HepG2 (cell line): ENCODE measurements around the gene SEMA7A. TPM values are rescaled to one million over a fixed set of nuclear protein-coding genes. Genes with fewer than 3 reads are reported as not detected.
A peak's percentile ranks its signal among the peaks of the same experiment; 100 is the strongest.

ENCODE experiments used
- AFF4 ChIP-seq: sonication (generic); formaldehyde crosslinking; IDR thresholded peaks from 2 replicates; pipeline ENCODE4 v1.4.0; 2020; ENCODE audit warnings: missing genetic modification reagents
- ARID2 ChIP-seq: sonication (generic); formaldehyde crosslinking; IDR thresholded peaks from 2 replicates; pipeline ENCODE4 v1.8.1; 2022; ENCODE audit warnings: mild to moderate bottlenecking, missing genetic modification reagents, borderline replicate concordance
- ELF3 ChIP-seq: IDR thresholded peaks from 2 replicates; pipeline ENCODE4 v1.6.1; 2016; ENCODE audit warnings: missing genetic modification reagents, missing compliant biosample characterization
- GATA4 ChIP-seq: sonication (generic); IDR thresholded peaks from 2 replicates; pipeline ENCODE4 v1.6.1; 2016; ENCODE audit warnings: antibody characterized with exemption, low read depth, borderline replicate concordance
- KLF11 ChIP-seq: IDR thresholded peaks from 2 replicates; pipeline ENCODE4 v1.6.1; 2016; ENCODE audit warnings: missing compliant biosample characterization
- MTF2 ChIP-seq: sonication (generic); formaldehyde crosslinking; IDR thresholded peaks from 2 replicates; pipeline ENCODE4 v1.5.0; 2020; ENCODE audit warnings: missing genetic modification reagents, borderline replicate concordance
- NBN ChIP-seq: fragments of 450-650 bp; conservative IDR thresholded peaks from 2 replicates; pipeline ENCODE4 v1.6.1; 2017
- RNF2 ChIP-seq: fragments of 450-650 bp; conservative IDR thresholded peaks from 2 replicates; pipeline ENCODE4 v1.6.1; 2016; ENCODE audit warnings: low read depth
- SIX1 ChIP-seq: sonication (generic); formaldehyde crosslinking; IDR thresholded peaks from 2 replicates; pipeline ENCODE4 v1.4.0; 2020; ENCODE audit warnings: missing genetic modification reagents, borderline replicate concordance
- SMAD9 ChIP-seq: sonication (generic); formaldehyde crosslinking; IDR thresholded peaks from 2 replicates; pipeline ENCODE4 v1.5.1; 2020; ENCODE audit warnings: mild to moderate bottlenecking, missing genetic modification reagents
- SMARCE1 ChIP-seq: fragments of 450-650 bp; IDR thresholded peaks from 2 replicates; pipeline ENCODE4 v1.6.1; 2017; ENCODE audit warnings: borderline replicate concordance
- TGIF2 ChIP-seq: IDR thresholded peaks from 2 replicates; pipeline ENCODE4 v1.6.1; 2016; ENCODE audit warnings: control low read depth, missing compliant biosample characterization
- ZMYM4 ChIP-seq: sonication (generic); formaldehyde crosslinking; IDR thresholded peaks from 2 replicates; pipeline ENCODE4 v1.8.1; 2023; ENCODE audit warnings: mild to moderate bottlenecking, missing genetic modification reagents
- ZNF790 ChIP-seq: sonication (generic); formaldehyde crosslinking; IDR thresholded peaks from 2 replicates; pipeline ENCODE4 v1.8.0; 2022; ENCODE audit warnings: missing genetic modification reagents, mild to moderate bottlenecking, borderline replicate concordance
- polyA plus RNA-seq, 8 experiments: library from polyadenylated mRNA; depleted of rRNA in 3 of 8; stranded (reverse) in 7 of 8; unstranded in 1 of 8; fragments of >200 nt; fragmentation: Illumina TruSeq in 4 of 8; extraction: Trizol in 4 of 8; gene quantifications; 2 replicates each; pipeline versions ENCODE4 v1.2.1 to v1.2.3, GENCODE V29; 2011 to 2016; ENCODE audit warnings: low read depth in 4 of 8, missing spikeins in 1 of 8, mixed read lengths in 1 of 8; ENCODE audit not compliant: insufficient read depth in 1 of 8
- total RNA-seq, 5 experiments: library from RNA; depleted of rRNA; stranded (reverse); fragments of >200 nt; fragmentation: Illumina TruSeq; extraction: Trizol; gene quantifications; 2 replicates each; pipeline ENCODE4 v1.2.3, GENCODE V29; 2016; ENCODE audit warnings: low read depth in 1 of 5
- TF ChIP-seq, protein P1 (sequence below): sonication (generic); formaldehyde crosslinking; IDR thresholded peaks from 2 replicates; pipeline ENCODE4 v1.5.1; 2020; ENCODE audit warnings: missing genetic modification reagents, mild to moderate bottlenecking, borderline replicate concordance
- TF ChIP-seq, protein P2 (sequence below): sonication (generic); formaldehyde crosslinking; IDR thresholded peaks from 2 replicates; pipeline ENCODE4 v1.4.0; 2020; ENCODE audit warnings: missing genetic modification reagents

SEMA7A gene
- total and polyA plus RNA-seq, 2 of the 13 experiments (the other 11 are each of a cell fraction or from before 2014, with no cell fraction given) = 9.0 to 15.8 TPM

DNA sequence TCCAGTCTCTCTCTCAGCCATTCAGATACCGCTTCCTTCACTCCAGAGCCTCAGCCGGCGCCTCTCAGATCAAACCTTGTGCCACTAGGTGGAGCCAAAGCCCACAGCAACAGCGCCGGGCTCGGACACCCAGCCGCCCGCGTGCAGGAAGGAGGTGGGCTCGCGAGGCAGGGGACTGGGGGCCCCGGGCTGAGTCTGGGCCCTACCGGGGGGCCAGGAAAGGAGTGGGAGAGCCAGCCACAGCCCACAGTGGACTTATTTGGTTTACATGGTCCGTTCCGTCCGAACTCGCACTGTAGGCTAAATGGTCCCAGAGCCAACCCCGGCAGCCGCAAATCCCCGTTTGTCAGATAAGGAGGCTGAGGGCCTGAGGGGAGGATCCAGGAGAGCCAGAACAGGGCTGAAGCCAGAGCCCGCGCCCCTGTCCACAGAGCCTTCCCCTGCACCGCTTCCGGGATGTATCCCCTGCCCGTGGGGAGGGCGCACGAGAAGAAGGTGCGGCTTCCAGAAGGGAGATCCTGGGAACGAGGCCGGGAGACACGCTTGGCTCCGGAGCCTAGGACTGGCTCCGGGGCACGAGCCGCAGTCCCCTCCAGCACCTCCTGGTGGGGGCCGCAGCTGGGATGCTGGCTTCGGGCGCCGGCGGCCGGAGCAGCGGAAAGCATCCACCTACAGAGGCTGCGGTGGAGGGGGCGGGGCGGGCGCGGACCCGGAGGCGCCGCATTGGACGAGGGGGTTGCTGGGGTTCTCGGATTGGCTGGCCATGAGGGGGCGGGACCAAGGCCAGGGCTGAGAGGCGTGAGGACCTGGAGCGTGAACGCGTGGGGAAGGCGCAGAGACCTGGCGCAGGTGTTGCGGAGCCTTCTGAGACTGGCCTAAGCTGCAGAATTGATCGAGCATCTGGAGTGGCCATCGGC, 59.8 kb downstream of the SEMA7A start (continued):
- TF ChIP-seq AFF4 (no peak), TGIF2 (CRISPR knock-in tag) (no peak), SIX1 (CRISPR knock-in tag) (no peak), SMAD9 (CRISPR knock-in tag) (no peak), SMARCE1 (no peak), NBN (no peak), ZNF790 (peak; percentile 80; the same call in 1 of the 2 replicates), ELF3 (0 out of 2 replicates have a peak, but pooled peaks have one; percentile 13), ARID2 (no peak), RNF2 (peak; percentile 92), MTF2 (CRISPR knock-in tag) (no peak), GATA4 (no peak), ZMYM4 (CRISPR knock-in tag) (peak; percentile 47), KLF11 (no peak)
- TF ChIP-seq, protein P1, sequence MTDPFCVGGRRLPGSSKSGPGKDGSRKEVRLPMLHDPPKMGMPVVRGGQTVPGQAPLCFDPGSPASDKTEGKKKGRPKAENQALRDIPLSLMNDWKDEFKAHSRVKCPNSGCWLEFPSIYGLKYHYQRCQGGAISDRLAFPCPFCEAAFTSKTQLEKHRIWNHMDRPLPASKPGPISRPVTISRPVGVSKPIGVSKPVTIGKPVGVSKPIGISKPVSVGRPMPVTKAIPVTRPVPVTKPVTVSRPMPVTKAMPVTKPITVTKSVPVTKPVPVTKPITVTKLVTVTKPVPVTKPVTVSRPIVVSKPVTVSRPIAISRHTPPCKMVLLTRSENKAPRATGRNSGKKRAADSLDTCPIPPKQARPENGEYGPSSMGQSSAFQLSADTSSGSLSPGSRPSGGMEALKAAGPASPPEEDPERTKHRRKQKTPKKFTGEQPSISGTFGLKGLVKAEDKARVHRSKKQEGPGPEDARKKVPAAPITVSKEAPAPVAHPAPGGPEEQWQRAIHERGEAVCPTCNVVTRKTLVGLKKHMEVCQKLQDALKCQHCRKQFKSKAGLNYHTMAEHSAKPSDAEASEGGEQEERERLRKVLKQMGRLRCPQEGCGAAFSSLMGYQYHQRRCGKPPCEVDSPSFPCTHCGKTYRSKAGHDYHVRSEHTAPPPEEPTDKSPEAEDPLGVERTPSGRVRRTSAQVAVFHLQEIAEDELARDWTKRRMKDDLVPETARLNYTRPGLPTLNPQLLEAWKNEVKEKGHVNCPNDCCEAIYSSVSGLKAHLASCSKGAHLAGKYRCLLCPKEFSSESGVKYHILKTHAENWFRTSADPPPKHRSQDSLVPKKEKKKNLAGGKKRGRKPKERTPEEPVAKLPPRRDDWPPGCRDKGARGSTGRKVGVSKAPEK (CRISPR knock-in tag) = no peak
- TF ChIP-seq, protein P2, sequence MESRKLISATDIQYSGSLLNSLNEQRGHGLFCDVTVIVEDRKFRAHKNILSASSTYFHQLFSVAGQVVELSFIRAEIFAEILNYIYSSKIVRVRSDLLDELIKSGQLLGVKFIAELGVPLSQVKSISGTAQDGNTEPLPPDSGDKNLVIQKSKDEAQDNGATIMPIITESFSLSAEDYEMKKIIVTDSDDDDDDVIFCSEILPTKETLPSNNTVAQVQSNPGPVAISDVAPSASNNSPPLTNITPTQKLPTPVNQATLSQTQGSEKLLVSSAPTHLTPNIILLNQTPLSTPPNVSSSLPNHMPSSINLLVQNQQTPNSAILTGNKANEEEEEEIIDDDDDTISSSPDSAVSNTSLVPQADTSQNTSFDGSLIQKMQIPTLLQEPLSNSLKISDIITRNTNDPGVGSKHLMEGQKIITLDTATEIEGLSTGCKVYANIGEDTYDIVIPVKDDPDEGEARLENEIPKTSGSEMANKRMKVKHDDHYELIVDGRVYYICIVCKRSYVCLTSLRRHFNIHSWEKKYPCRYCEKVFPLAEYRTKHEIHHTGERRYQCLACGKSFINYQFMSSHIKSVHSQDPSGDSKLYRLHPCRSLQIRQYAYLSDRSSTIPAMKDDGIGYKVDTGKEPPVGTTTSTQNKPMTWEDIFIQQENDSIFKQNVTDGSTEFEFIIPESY (CRISPR knock-in tag) = peak; percentile 3; the same call in 1 of the 2 replicates
